ENCODE data around the gene POMGNT2.

POMGNT2 gene

GRCh38 chr3:43036621-43037423 lies 69.1 kb downstream of the POMGNT2 start:
- no peak overlapping the region for H3K27ac ChIP-seq
- H3K9me3 ChIP-seq (ENCODE audit: severe bottlenecking): no peaks in the 10 kb centered on the region
- H3K4me3 ChIP-seq (ENCODE audit: low read depth, low read length): no peak overlapping the region
- H3K36me3 ChIP-seq: no peaks in the 10 kb centered on the region
- DNase-seq: no peak
- TF ChIP-seq CTCF (IDR thresholded peaks at IDR 0.05; ENCODE audit: low read depth, low read length): no peak
- no peaks in the 10 kb centered on the region for H3K27me3 ChIP-seq (ENCODE audit: insufficient read depth, low read depth, severe bottlenecking)

GRCh38 chr3:43035801-43036365 lies 70.0 kb downstream of the POMGNT2 start:
- Histone ChIP-seq H3K27me3 (ENCODE audit: insufficient read depth, low read depth, severe bottlenecking) (no peaks in the 10 kb centered on the region), H3K27ac (no peak overlapping the region), H3K9me3 (ENCODE audit: severe bottlenecking) (no peaks in the 10 kb centered on the region), H3K36me3 (no peaks in the 10 kb centered on the region), H3K4me3 (ENCODE audit: low read depth, low read length) (no peak overlapping the region)
- no peak for TF ChIP-seq CTCF (IDR thresholded peaks at IDR 0.05; ENCODE audit: low read depth, low read length)
- no peak for DNase-seq

GRCh38 chr3:43034911-43035310 lies 71.0 kb downstream of the POMGNT2 start:
- no peak for DNase-seq
- TF ChIP-seq CTCF (IDR thresholded peaks at IDR 0.05; ENCODE audit: low read depth, low read length): no peak
- Histone ChIP-seq H3K27ac (no peak overlapping the region), H3K9me3 (ENCODE audit: severe bottlenecking) (no peaks in the 10 kb centered on the region), H3K4me3 (ENCODE audit: low read depth, low read length) (no peak overlapping the region), H3K36me3 (no peaks in the 10 kb centered on the region), H3K27me3 (ENCODE audit: insufficient read depth, low read depth, severe bottlenecking) (no peaks in the 10 kb centered on the region)

GRCh38 chr3:43034200-43034599 lies 71.7 kb downstream of the POMGNT2 start:
- TF ChIP-seq CTCF (IDR thresholded peaks at IDR 0.05; ENCODE audit: low read depth, low read length): no peak
- no peaks in the 10 kb centered on the region for H3K27me3 ChIP-seq (ENCODE audit: insufficient read depth, low read depth, severe bottlenecking)
- no peak overlapping the region for H3K27ac ChIP-seq
- H3K4me3 ChIP-seq (ENCODE audit: low read depth, low read length): no peak overlapping the region
- H3K36me3 ChIP-seq: no peaks in the 10 kb centered on the region
- no peaks in the 10 kb centered on the region for H3K9me3 ChIP-seq (ENCODE audit: severe bottlenecking)
- no peak for DNase-seq

- Histone ChIP-seq H3K9me3 (ENCODE audit: severe bottlenecking) (no peaks in the 10 kb centered on the region), H3K4me3 (ENCODE audit: low read depth, low read length) (no peak overlapping the region), H3K27me3 (ENCODE audit: insufficient read depth, low read depth, severe bottlenecking) (no peaks in the 10 kb centered on the region), H3K36me3 (no peaks in the 10 kb centered on the region), H3K27ac (no peak overlapping the region)
- DNase-seq: no peak
- no peak for TF ChIP-seq CTCF (IDR thresholded peaks at IDR 0.05; ENCODE audit: low read depth, low read length)
These were observed 72.9 kb downstream of the POMGNT2 start for GRCh38 chr3:43032646-43033628.
